ENCODE results near the gene TAOK3. TPM values are rescaled to one million over a fixed set of nuclear protein-coding genes. Genes with fewer than 3 reads are reported as not detected.
"Not testable (repeated sequence)": the region's sequence is repeated elsewhere in the genome, so short reads cannot be mapped to it uniquely, and the experiment has no call there.

Gene TAOK3
- total RNA-seq, 1 donor = 34.5 TPM

- DNase-seq (ENCODE audit: low read depth) = peak; percentile 74
- no peak overlapping the region for H3K4me3 ChIP-seq (ENCODE audit: low read depth, low read length)
- TF ChIP-seq CTCF (IDR thresholded peaks at IDR 0.05; ENCODE audit: insufficient read depth, low read depth, low read length) = no peak
Observed at GRCh38 chr12:118290130-118290529, 82.6 kb downstream of the TAOK3 start.

GRCh38 chr12:118288174-118288573, 84.5 kb downstream of the TAOK3 start:
- no peak overlapping the region for H3K4me3 ChIP-seq (ENCODE audit: low read depth, low read length)
- TF ChIP-seq CTCF (IDR thresholded peaks at IDR 0.05; ENCODE audit: insufficient read depth, low read depth, low read length) = no peak
- DNase-seq (ENCODE audit: low read depth) = no peak

GRCh38 chr12:118287728-118288127, 85.0 kb downstream of the TAOK3 start:
- no peak for TF ChIP-seq CTCF (IDR thresholded peaks at IDR 0.05; ENCODE audit: insufficient read depth, low read depth, low read length)
- H3K4me3 ChIP-seq (ENCODE audit: low read depth, low read length) = no peak overlapping the region
- no peak for DNase-seq (ENCODE audit: low read depth)

GRCh38 chr12:118282767-118283166, 89.9 kb downstream of the TAOK3 start:
- no peak for DNase-seq (ENCODE audit: low read depth)
- no peak overlapping the region for H3K4me3 ChIP-seq (ENCODE audit: low read depth, low read length)
- no peak for TF ChIP-seq CTCF (IDR thresholded peaks at IDR 0.05; ENCODE audit: insufficient read depth, low read depth, low read length)

- H3K4me3 ChIP-seq (ENCODE audit: low read depth, low read length); DNase-seq (ENCODE audit: low read depth): not testable (repeated sequence)
Observed at GRCh38 chr12:118278288-118278687, 94.4 kb downstream of the TAOK3 start.

GRCh38 chr12:118274066-118274465, 98.6 kb downstream of the TAOK3 start:
- no peak for TF ChIP-seq CTCF (IDR thresholded peaks at IDR 0.05; ENCODE audit: insufficient read depth, low read depth, low read length)
- no peak overlapping the region for H3K4me3 ChIP-seq (ENCODE audit: low read depth, low read length)
- DNase-seq (ENCODE audit: low read depth) = no peak

- no peak for TF ChIP-seq CTCF (IDR thresholded peaks at IDR 0.05; ENCODE audit: insufficient read depth, low read depth, low read length)
- H3K4me3 ChIP-seq (ENCODE audit: low read depth, low read length) = no peak overlapping the region
- DNase-seq (ENCODE audit: low read depth) = peak; percentile 11
Observed at GRCh38 chr12:118271770-118272417, 100.8 kb downstream of the TAOK3 start.
